ENCODE results near the gene RNASE12. TPM values are rescaled to one million over a fixed set of nuclear protein-coding genes. Genes with fewer than 3 reads are reported as not detected.

RNASE12 gene
- total and polyA plus RNA-seq, 2 donors (not counting 3 experiments of a cell fraction or from before 2014, with no cell fraction given), result not detected

DNA sequence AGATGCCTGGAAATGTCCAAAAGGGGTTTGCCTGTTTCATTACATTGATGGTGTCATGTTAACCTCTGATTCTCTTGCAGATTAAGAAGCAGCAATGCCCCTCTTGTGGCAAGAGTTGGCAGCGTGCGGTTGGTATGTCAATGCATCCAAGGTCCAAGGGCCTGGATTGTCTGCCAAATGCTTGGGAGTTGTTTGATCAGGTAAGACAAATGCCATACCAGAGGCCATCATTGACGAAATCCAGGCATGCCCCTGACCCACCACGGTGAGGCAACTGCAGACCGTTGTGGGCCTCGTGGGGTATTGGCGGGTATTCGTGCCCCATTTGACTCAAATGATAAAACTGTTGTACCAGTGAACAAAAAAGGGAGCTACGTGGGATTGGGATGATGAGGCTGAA is 11.4 kb upstream of the RNASE12 start:
- TF ChIP-seq JUN (IDR thresholded peaks at IDR 0.05; ENCODE audit: borderline replicate concordance, insufficient read depth, insufficient read length, low read depth) (no peak), GATA2 (IDR thresholded peaks at IDR 0.05; ENCODE audit: insufficient read depth, insufficient read length, low read depth, low read length) (no peak), MYC (IDR thresholded peaks at IDR 0.05; ENCODE audit: low read depth, low read length) (no peak)
- Histone ChIP-seq H2AFZ (ENCODE audit: low read depth, low read length) (no peak overlapping the region), H3K9me3 (replicated peaks; ENCODE audit: control insufficient read depth, insufficient read depth, low read length) (no peaks in the 10 kb centered on the region), H3K9me1 (replicated peaks; ENCODE audit: control insufficient read depth, extremely low read depth, insufficient read depth, low read length) (no peaks in the 10 kb centered on the region), H3K4me1 (ENCODE audit: control insufficient read depth, extremely low read depth, insufficient read depth, low read length) (no peaks in the 10 kb centered on the region), H3K4me2 (ENCODE audit: insufficient read depth, low read length) (no peak overlapping the region), H3K27me3 (ENCODE audit: control insufficient read depth in 2 of 2, insufficient read depth in 2 of 2, low read length in 2 of 2) (peaks cover 0 to 2% of the 10 kb centered on the region in 2 experiments), H3K4me3 (replicated peaks in 1 of 3; ENCODE audit: insufficient read depth in 1 of 3, low read depth in 1 of 3, low read length in 3 of 3) (no peak overlapping the region), H3K79me2 (ENCODE audit: control insufficient read depth, insufficient read depth, low read length) (no peaks in the 10 kb centered on the region), H3K27ac (ENCODE audit: insufficient read depth, low read depth, low read length) (no peak overlapping the region), H3K36me3 (ENCODE audit: control insufficient read depth in 2 of 2, extremely low read depth in 1 of 2, insufficient read depth in 2 of 2, low read length in 2 of 2) (no peaks in the 10 kb centered on the region), H4K20me1 (replicated peaks; ENCODE audit: control insufficient read depth, extremely low read depth, insufficient read depth, low read length) (no peaks in the 10 kb centered on the region), H3K9ac (replicated peaks; ENCODE audit: extremely low read depth, insufficient read depth, low read length) (no peak overlapping the region)
- BruUV-seq (replicated peaks), result no TSS peak
- POLR2A ChIA-PET, result no interaction called here
- FAIRE-seq, result no peak
- DNase-seq (ENCODE audit: low read depth, low spot score), result no peak
- intact Hi-C loops (cut with micrococcal nuclease) (no loop called here), dilution Hi-C loops (cut with MboI; ENCODE audit: extremely low pct_ligation_motif_present, low sequenced_read_pairs) (no loop called here)
- CTCF ChIA-PET, result interaction anchor here (8.7 kb wide), 1 partner anchor 188 kb away, joined by 110 read pairs; the partner anchor contains the start of gene TEP1

GRCh38 chr14:20601522-20601921 is 10.3 kb upstream of the RNASE12 start:
- POLR2A ChIA-PET, result no interaction called here
- CTCF ChIA-PET, result interaction anchor here (1.9 kb wide), 1 partner anchor 187 kb away, joined by 10 read pairs; the partner anchor contains the start of gene TEP1
- Histone ChIP-seq H3K27me3 (ENCODE audit: control insufficient read depth in 2 of 2, insufficient read depth in 2 of 2, low read length in 2 of 2) (peaks cover 0 to 2% of the 10 kb centered on the region in 2 experiments), H3K27ac (ENCODE audit: insufficient read depth, low read depth, low read length) (no peak overlapping the region), H3K4me1 (ENCODE audit: control insufficient read depth, extremely low read depth, insufficient read depth, low read length) (no peaks in the 10 kb centered on the region), H3K4me3 (replicated peaks in 1 of 3; ENCODE audit: insufficient read depth in 1 of 3, low read depth in 1 of 3, low read length in 3 of 3) (no peak overlapping the region), H4K20me1 (replicated peaks; ENCODE audit: control insufficient read depth, extremely low read depth, insufficient read depth, low read length) (no peaks in the 10 kb centered on the region), H3K36me3 (ENCODE audit: control insufficient read depth in 2 of 2, extremely low read depth in 1 of 2, insufficient read depth in 2 of 2, low read length in 2 of 2) (no peaks in the 10 kb centered on the region), H2AFZ (ENCODE audit: low read depth, low read length) (no peak overlapping the region), H3K79me2 (ENCODE audit: control insufficient read depth, insufficient read depth, low read length) (no peaks in the 10 kb centered on the region), H3K9me1 (replicated peaks; ENCODE audit: control insufficient read depth, extremely low read depth, insufficient read depth, low read length) (no peaks in the 10 kb centered on the region), H3K9ac (replicated peaks; ENCODE audit: extremely low read depth, insufficient read depth, low read length) (no peak overlapping the region), H3K4me2 (ENCODE audit: insufficient read depth, low read length) (no peak overlapping the region), H3K9me3 (replicated peaks; ENCODE audit: control insufficient read depth, insufficient read depth, low read length) (no peaks in the 10 kb centered on the region)
- intact Hi-C loops (cut with micrococcal nuclease) (no loop called here), dilution Hi-C loops (cut with MboI; ENCODE audit: extremely low pct_ligation_motif_present, low sequenced_read_pairs) (no loop called here)
- DNase-seq (ENCODE audit: low read depth, low spot score) (no peak), FAIRE-seq (no peak)
- no peak for TF ChIP-seq POLR2A (IDR thresholded peaks at IDR 0.05; ENCODE audit: low read depth, low read length)
- TF ChIP-seq EZH2 (IDR thresholded peaks at IDR 0.05; ENCODE audit: borderline replicate concordance, low read depth, low read length, severe bottlenecking), result no peak
- TF ChIP-seq FOS (IDR thresholded peaks at IDR 0.05; ENCODE audit: borderline replicate concordance, insufficient read depth, low read length), result no peak
- TF ChIP-seq POLR2AphosphoS5 (IDR thresholded peaks at IDR 0.05; ENCODE audit: insufficient read depth, low read depth, low read length), result no peak
- TF ChIP-seq JUN (IDR thresholded peaks at IDR 0.05; ENCODE audit: borderline replicate concordance, insufficient read depth, insufficient read length, low read depth), result no peak
- TF ChIP-seq CTCF (IDR thresholded peaks at IDR 0.05; ENCODE audit: extremely low read depth in 1 of 2, insufficient read depth in 1 of 2, low read depth in 1 of 2, low read length in 2 of 2), result no peak
- TF ChIP-seq GATA2 (IDR thresholded peaks at IDR 0.05; ENCODE audit: insufficient read depth, insufficient read length, low read depth, low read length), result no peak
- BruUV-seq (replicated peaks), result no TSS peak
